Measurements from ENCODE around the gene NUDT14.

DNA sequence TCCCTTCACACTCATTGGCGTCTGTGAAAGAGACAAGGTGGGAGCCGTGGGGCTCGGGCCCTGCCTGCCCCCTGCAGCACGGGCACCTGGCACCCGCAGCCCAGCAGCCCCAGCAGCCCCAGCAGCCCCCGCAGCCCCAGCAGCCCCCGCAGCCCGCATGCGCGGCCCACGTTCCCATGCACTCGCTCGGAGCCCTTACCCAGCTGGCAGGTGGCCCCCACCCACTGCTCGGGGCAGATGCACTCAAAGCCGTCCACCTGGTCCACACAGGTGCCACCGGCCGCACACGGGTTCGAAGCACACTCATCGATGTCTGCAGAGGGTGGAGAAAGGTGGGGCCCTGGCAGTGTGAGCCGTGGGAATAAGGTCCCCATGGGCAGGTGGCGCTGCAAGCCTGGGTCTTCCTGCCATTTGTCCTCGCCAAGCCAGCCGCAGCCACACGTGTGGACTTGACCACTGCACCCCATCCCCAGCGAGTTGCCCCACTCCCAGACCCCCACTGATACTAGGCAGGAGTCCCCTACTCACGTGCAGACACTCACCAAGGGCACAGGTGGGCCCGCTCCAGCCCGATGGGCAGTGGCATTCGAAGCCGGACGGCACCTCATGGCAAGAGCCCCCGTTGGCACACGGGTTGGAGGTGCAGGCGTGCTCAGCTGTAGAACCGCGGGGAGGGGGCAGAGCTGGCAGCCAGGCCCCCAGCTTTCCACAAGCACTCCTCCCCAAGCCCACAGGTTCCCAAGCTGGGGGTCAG is 29.9 kb downstream of the NUDT14 start:
- TF ChIP-seq POLR2A (IDR thresholded peaks at IDR 0.05), result no peak
- TF ChIP-seq, protein P1, sequence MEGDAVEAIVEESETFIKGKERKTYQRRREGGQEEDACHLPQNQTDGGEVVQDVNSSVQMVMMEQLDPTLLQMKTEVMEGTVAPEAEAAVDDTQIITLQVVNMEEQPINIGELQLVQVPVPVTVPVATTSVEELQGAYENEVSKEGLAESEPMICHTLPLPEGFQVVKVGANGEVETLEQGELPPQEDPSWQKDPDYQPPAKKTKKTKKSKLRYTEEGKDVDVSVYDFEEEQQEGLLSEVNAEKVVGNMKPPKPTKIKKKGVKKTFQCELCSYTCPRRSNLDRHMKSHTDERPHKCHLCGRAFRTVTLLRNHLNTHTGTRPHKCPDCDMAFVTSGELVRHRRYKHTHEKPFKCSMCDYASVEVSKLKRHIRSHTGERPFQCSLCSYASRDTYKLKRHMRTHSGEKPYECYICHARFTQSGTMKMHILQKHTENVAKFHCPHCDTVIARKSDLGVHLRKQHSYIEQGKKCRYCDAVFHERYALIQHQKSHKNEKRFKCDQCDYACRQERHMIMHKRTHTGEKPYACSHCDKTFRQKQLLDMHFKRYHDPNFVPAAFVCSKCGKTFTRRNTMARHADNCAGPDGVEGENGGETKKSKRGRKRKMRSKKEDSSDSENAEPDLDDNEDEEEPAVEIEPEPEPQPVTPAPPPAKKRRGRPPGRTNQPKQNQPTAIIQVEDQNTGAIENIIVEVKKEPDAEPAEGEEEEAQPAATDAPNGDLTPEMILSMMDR (IDR thresholded peaks at IDR 0.05), result no peak
